ENCODE measurements around the gene KCNJ10.

- TF ChIP-seq CTCF (IDR thresholded peaks at IDR 0.05; ENCODE audit: low read depth, low read length) = no peak
- no peak for TF ChIP-seq EZH2phosphoT487 (IDR thresholded peaks at IDR 0.05; ENCODE audit: low read depth)
These were observed 107.8 kb downstream of the KCNJ10 start for GRCh38 chr1:159962176-159962575.

Data from OCI-LY3 (cell line).